ENCODE measurements around the gene SNAPC1. TPM values are rescaled to one million over a fixed set of nuclear protein-coding genes. Genes with fewer than 3 reads are reported as not detected.

Gene SNAPC1
- total and polyA plus RNA-seq, 12 donors: 3.2 to 12.7 (median 7.5) TPM

GRCh38 chr14:61837336-61838229 lies 75.4 kb downstream of the SNAPC1 start:
- 36 to 44% (median 40%) methylated on average over 9 to 10 of the region's 10 CpGs for WGBS, 4 donors
- Histone ChIP-seq H3K9me3 (replicated peaks in 1 of 3) (no peaks in the 10 kb centered on the region), H3K36me3 (replicated peaks in 1 of 2) (no peaks in the 10 kb centered on the region), H3K4me3 (no peak overlapping the region), H3K27me3 (no peaks in the 10 kb centered on the region), H3K27ac (no peak overlapping the region), H3K4me1 (replicated peaks in 1 of 2) (no peaks in the 10 kb centered on the region)
- intact Hi-C loops (cut with DNase I): loop anchor here (2.0 to 10.0 kb wide), 3 partner anchors 379 to 543 kb away; no protein-coding TSS in a partner anchor
- no peak for TF ChIP-seq POLR2A (IDR thresholded peaks at IDR 0.05)
- TF ChIP-seq CTCF (IDR thresholded peaks at IDR 0.05): peak; percentile 93 to 99 (median 96)
- DNase-seq: peak; percentile 66 to 93 (median 83)

- WGBS, 4 donors: 53 to 75% (median 67%) methylated on average over 5 of the region's 5 CpGs
- H3K9me3 ChIP-seq (replicated peaks in 1 of 3): no peaks in the 10 kb centered on the region
- no peak overlapping the region for H3K4me3 ChIP-seq
- H3K36me3 ChIP-seq (replicated peaks in 1 of 2): no peaks in the 10 kb centered on the region
- H3K27ac ChIP-seq: no peak overlapping the region
- no peaks in the 10 kb centered on the region for H3K27me3 ChIP-seq
- no peak for DNase-seq
- no peak for TF ChIP-seq CTCF (IDR thresholded peaks at IDR 0.05)
- TF ChIP-seq POLR2A (IDR thresholded peaks at IDR 0.05): no peak
- intact Hi-C loops (cut with DNase I): loop anchor here (5.0 to 10.0 kb wide), 2 partner anchors 381 to 544 kb away; no protein-coding TSS in a partner anchor
- no peaks in the 10 kb centered on the region for H3K4me1 ChIP-seq (replicated peaks in 1 of 2)
Observed at GRCh38 chr14:61838661-61839245, 76.5 kb downstream of the SNAPC1 start.

- H3K9me3 ChIP-seq (replicated peaks in 1 of 3): no peaks in the 10 kb centered on the region
- no peaks in the 10 kb centered on the region for H3K4me1 ChIP-seq (replicated peaks in 1 of 2)
- no peak overlapping the region for H3K27ac ChIP-seq
- DNase-seq: no peak
- no peaks in the 10 kb centered on the region for H3K36me3 ChIP-seq (replicated peaks in 1 of 2)
- WGBS, 4 donors: 37 to 59% (median 53%) methylated on average over 4 of the region's 4 CpGs
- H3K4me3 ChIP-seq: no peak overlapping the region
- intact Hi-C loops (cut with DNase I): loop anchor here (5.0 to 10.0 kb wide), 2 partner anchors 382 to 545 kb away; no protein-coding TSS in a partner anchor
- no peaks in the 10 kb centered on the region for H3K27me3 ChIP-seq
- TF ChIP-seq CTCF (IDR thresholded peaks at IDR 0.05): no peak
- TF ChIP-seq POLR2A (IDR thresholded peaks at IDR 0.05): no peak
Observed at GRCh38 chr14:61839507-61839906, 77.3 kb downstream of the SNAPC1 start.

GRCh38 chr14:61841145-61841544 lies 78.9 kb downstream of the SNAPC1 start:
- H3K27me3 ChIP-seq: no peaks in the 10 kb centered on the region
- TF ChIP-seq CTCF (IDR thresholded peaks at IDR 0.05) (no peak), POLR2A (IDR thresholded peaks at IDR 0.05) (no peak)
- no peaks in the 10 kb centered on the region for H3K9me3 ChIP-seq (replicated peaks in 1 of 3)
- H3K27ac ChIP-seq: no peak overlapping the region
- H3K36me3 ChIP-seq (replicated peaks in 1 of 2): no peaks in the 10 kb centered on the region
- intact Hi-C loops (cut with DNase I): no loop called here
- H3K4me3 ChIP-seq: no peak overlapping the region
- DNase-seq: no peak
- no peaks in the 10 kb centered on the region for H3K4me1 ChIP-seq (replicated peaks in 1 of 2)
